Fibroblast of lung (primary cell): ENCODE results near the gene DLL1.

Source experiments
- CTCF ChIP-seq, 2 donors: IDR thresholded peaks in 1 of 2; conservative IDR thresholded peaks in 1 of 2; 1 replicate in 1 of 2; 2 replicates in 1 of 2; pipeline ENCODE4 v1.5.1; 2011 to 2012; ENCODE audit warnings: low read length in 2 of 2, control low read depth in 1 of 2, inconsistent platforms in 1 of 2, low read depth in 1 of 2, mild to moderate bottlenecking in 1 of 2
- EZH2 ChIP-seq: IDR thresholded peaks from 2 replicates; pipeline ENCODE4 v1.5.1; 2012; ENCODE audit warnings: low read length, control low read depth, mild to moderate bottlenecking; ENCODE audit errors: missing control alignments

GRCh38 chr6:170257376-170257775, 33.5 kb downstream of the DLL1 start:
- no peak for TF ChIP-seq CTCF (conservative IDR thresholded peaks at IDR 0.05 in 1 of 2, IDR thresholded peaks at IDR 0.05 in 1 of 2; ENCODE audit: low read depth in 1 of 2, low read length in 2 of 2)
- no peak for TF ChIP-seq EZH2
